ENCODE results near the gene PTGES. TPM values are rescaled to one million over a fixed set of nuclear protein-coding genes. Genes with fewer than 3 reads are reported as not detected.
A peak's percentile ranks its signal among the peaks of the same experiment; 100 is the strongest.

PTGES gene
- total and polyA plus RNA-seq, 9 of the 15 experiments (the other 6 are each of a cell fraction or from before 2014, with no cell fraction given) = 0.13 TPM; not detected in 8

DNA sequence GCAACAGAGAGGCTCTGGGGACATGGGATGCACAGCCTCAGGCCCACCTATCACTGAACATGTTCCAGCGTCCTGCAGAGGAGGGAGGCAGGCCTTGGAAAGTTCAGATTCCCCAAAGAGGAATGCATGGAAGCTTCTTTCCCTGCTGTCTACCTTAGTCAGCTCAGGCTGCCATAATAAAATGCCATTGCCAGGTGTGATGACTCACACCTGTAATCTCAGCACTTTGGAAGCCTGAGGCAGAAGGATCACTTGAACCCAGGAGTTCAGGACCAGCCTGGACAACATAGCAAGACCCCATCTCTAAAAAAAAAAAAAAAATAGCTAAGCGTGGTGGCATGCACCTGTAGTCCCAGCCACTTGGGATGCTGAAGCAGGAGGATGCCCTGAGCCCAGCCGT lies 25.6 kb upstream of the PTGES start:
- no peak overlapping the region for H3K27ac ChIP-seq (ENCODE audit: extremely low read depth, low read depth, low read length)
- no peaks in the 10 kb centered on the region for H4K20me1 ChIP-seq (replicated peaks; ENCODE audit: control insufficient read depth, insufficient read depth, low read length)
- in situ Hi-C loops (cut with MboI) = loop anchor here (25.0 kb wide), 1 partner anchor 1491 kb away; the partner anchor contains the start of genes GOLGA2 and SWI5
- H3K9me3 ChIP-seq (replicated peaks; ENCODE audit: control insufficient read depth, insufficient read depth, low read depth, low read length) = no peaks in the 10 kb centered on the region
- ATAC-seq (no peak), DNase-seq (ENCODE audit: extremely low read depth in 1 of 4, low spot score in 3 of 4) (no peak), FAIRE-seq (no peak)
- H3K36me3 ChIP-seq (ENCODE audit: control insufficient read depth, insufficient read depth, low read length) = no peaks in the 10 kb centered on the region
- H3K4me2 ChIP-seq (ENCODE audit: insufficient read depth, low read length) = no peak overlapping the region
- H3K4me1 ChIP-seq (replicated peaks in 1 of 2; ENCODE audit: control insufficient read depth in 2 of 2, insufficient read depth in 2 of 2, low read length in 2 of 2) = peaks cover 14 to 28% of the 10 kb centered on the region in 2 experiments
- H2AFZ ChIP-seq (ENCODE audit: low read depth, low read length) = no peak overlapping the region
- ChIA-PET POLR2A (interaction anchor here (1.1 kb wide), 1 partner anchor 41 kb away, joined by 6 read pairs; no protein-coding TSS in a partner anchor), CTCF (ENCODE audit: low intra/inter-chr PET ratio) (no interaction called here)
- no peak overlapping the region for H3K4me3 ChIP-seq
- intact Hi-C loops (cut with micrococcal nuclease) = no loop called here
- no TSS peak for BruUV-seq (replicated peaks)
- H3K27me3 ChIP-seq (ENCODE audit: control insufficient read depth in 2 of 2, insufficient read depth in 2 of 2, low read length in 2 of 2) = no peaks in the 10 kb centered on the region; a peak in 1 of 5 replicates
- 23% methylated on average over 3 of the region's 3 CpGs for WGBS (ENCODE audit: insufficient coverage, low coverage, missing lambda C conversion rate)
- no peaks in the 10 kb centered on the region for H3K9me1 ChIP-seq (ENCODE audit: control insufficient read depth, insufficient read depth, low read length)
- H3K79me2 ChIP-seq (ENCODE audit: control insufficient read depth, insufficient read depth, low read length) = no peaks in the 10 kb centered on the region
- no peak overlapping the region for H3K9ac ChIP-seq (ENCODE audit: insufficient read depth in 1 of 2, low read depth in 2 of 2, low read length in 2 of 2)
- no peak for TF ChIP-seq POLR2G (IDR thresholded peaks at IDR 0.05; ENCODE audit: low read depth, low read length)
- TF ChIP-seq, protein P1, sequence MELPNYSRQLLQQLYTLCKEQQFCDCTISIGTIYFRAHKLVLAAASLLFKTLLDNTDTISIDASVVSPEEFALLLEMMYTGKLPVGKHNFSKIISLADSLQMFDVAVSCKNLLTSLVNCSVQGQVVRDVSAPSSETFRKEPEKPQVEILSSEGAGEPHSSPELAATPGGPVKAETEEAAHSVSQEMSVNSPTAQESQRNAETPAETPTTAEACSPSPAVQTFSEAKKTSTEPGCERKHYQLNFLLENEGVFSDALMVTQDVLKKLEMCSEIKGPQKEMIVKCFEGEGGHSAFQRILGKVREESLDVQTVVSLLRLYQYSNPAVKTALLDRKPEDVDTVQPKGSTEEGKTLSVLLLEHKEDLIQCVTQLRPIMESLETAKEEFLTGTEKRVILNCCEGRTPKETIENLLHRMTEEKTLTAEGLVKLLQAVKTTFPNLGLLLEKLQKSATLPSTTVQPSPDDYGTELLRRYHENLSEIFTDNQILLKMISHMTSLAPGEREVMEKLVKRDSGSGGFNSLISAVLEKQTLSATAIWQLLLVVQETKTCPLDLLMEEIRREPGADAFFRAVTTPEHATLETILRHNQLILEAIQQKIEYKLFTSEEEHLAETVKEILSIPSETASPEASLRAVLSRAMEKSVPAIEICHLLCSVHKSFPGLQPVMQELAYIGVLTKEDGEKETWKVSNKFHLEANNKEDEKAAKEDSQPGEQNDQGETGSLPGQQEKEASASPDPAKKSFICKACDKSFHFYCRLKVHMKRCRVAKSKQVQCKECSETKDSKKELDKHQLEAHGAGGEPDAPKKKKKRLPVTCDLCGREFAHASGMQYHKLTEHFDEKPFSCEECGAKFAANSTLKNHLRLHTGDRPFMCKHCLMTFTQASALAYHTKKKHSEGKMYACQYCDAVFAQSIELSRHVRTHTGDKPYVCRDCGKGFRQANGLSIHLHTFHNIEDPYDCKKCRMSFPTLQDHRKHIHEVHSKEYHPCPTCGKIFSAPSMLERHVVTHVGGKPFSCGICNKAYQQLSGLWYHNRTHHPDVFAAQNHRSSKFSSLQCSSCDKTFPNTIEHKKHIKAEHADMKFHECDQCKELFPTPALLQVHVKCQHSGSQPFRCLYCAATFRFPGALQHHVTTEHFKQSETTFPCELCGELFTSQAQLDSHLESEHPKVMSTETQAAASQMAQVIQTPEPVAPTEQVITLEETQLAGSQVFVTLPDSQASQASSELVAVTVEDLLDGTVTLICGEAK (IDR thresholded peaks at IDR 0.05) = no peak
- TF ChIP-seq, protein P1 (CRISPR knock-in tag; IDR thresholded peaks at IDR 0.05) = no peak
- TF ChIP-seq, protein P2, sequence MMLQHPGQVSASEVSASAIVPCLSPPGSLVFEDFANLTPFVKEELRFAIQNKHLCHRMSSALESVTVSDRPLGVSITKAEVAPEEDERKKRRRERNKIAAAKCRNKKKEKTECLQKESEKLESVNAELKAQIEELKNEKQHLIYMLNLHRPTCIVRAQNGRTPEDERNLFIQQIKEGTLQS (IDR thresholded peaks at IDR 0.05) = peak; percentile 25; the same call in 1 of the 2 replicates
- TF ChIP-seq, protein P2 (CRISPR knock-in tag; conservative IDR thresholded peaks at IDR 0.05) = no peak
- peak; percentile 34 for TF ChIP-seq RBM25 (IDR thresholded peaks at IDR 0.05; ENCODE audit: low read depth, low read length, severe bottlenecking)
- no peak for TF ChIP-seq SIN3A (IDR thresholded peaks at IDR 0.05; ENCODE audit: borderline replicate concordance in 2 of 2, control insufficient read depth in 1 of 2, low read depth in 2 of 2, low read length in 2 of 2)
- TF ChIP-seq PTBP1 (IDR thresholded peaks at IDR 0.05; ENCODE audit: low read depth, low read length) = 0 out of 2 replicates have a peak, but pooled peaks have one; percentile 44
- no peak for TF ChIP-seq MEIS2 (IDR thresholded peaks at IDR 0.05; ENCODE audit: partially characterized antibody)
- TF ChIP-seq ZNF239 (CRISPR knock-in tag; IDR thresholded peaks at IDR 0.05) = no peak
- TF ChIP-seq IFI16 (CRISPR knock-in tag; IDR thresholded peaks at IDR 0.05) = no peak
- TF ChIP-seq ZNF121 (CRISPR knock-in tag; conservative IDR thresholded peaks at IDR 0.05) = peak; percentile 99
